Activated CD4-positive, alpha-beta T cell treated with anti-CD3 and anti-CD28 coated beads, Interleukin-2, amount 50 U/mL, for 4 hours (primary cell): ENCODE data around the gene WSB1.
"Not testable (repeated sequence)": the region's sequence is repeated elsewhere in the genome, so short reads cannot be mapped to it uniquely, and the experiment has no call there.

Experiments used
- DNase-seq, 2 experiments: peaks; one replicate each; pipeline ENCODE4 v3.0.0-alpha.2; 2020

Gene WSB1

DNA sequence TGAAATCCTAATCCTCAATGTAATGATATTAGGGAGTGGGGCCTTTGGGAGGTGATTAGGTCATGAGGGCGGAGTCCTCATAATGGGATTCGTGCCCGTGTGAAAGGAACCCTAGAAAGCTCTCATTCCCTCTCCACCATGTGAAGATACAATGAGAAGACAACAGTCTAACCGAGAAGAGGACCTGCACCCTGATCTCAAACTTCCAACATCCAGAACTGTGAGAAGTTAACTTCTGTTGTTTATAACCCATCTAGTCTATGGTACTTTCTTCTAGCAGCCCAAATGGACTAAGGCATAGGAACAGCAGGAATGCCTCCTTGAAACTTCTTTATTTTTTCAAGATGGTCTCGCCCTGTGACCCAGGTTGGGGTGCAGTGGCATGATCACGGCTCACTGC is 24.7 kb downstream of the WSB1 start:
- DNase-seq, result no peak

DNA sequence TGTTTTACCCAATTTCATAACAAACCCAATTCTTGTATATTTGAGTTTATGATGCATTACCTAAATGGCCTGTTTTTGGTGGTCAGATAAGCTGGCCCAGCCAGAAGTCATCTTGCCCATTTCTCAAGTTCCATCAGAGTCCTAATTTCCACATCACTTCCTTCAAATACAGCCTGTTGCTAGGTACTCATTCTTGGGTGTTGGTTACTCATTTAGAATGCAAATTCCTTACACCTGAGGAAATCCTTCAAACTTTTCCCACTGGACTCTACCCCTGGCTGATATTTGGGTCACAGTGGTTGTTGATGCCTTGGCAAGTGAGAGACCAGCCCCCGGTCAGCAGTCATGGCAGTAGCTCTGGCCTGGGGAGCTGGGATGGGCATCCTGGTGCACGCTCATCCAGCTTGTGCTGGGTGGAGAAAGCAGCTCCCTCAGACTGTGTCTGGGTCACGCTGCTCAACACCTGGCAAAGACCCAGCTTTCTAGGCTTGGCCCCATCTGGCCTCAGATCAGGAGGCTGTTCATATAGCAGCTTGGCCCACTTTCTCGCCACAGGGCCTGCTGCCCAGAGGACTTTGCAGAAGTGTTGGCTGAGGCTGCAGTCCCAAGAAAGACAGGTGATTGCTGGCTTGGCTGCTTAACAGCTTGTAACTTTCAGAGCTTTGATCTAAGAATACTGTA is 25.8 kb downstream of the WSB1 start:
- no peak for DNase-seq

DNA sequence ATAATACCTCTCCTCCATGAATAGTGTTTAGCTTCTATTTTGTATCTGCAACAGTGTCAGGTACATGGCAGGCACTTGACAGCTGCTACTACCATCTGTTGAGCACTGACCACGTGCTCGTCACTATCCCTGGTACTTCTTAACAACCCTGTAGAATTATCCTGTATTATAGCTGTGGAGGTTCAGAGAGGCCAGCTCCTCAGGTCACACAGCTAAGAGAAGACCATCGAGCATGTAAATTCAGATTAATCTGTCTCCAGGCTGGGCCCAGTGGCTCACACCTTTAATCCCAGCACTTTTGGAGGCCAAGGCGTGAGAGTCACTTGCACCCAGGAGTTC is 26.3 kb downstream of the WSB1 start:
- DNase-seq, result no peak

DNA sequence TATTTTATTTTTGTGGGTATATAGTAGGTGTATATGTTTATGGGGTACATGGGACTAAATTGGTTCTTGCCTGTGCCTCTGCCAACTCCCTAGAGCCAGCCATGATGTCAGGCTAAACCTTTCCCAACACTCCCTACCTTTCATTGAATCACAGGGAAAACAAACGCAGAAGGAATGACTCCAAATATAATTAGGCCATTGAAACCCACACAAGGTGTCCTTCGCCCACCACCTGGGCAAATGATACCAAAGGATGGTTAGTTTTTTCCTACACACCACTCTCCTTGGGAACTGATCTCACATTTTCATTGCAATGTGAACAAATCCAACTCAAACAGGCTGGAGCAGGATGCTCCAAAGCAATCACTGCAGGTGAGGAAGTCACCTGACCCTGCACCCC is 27.5 kb downstream of the WSB1 start:
- DNase-seq, result no peak

DNA sequence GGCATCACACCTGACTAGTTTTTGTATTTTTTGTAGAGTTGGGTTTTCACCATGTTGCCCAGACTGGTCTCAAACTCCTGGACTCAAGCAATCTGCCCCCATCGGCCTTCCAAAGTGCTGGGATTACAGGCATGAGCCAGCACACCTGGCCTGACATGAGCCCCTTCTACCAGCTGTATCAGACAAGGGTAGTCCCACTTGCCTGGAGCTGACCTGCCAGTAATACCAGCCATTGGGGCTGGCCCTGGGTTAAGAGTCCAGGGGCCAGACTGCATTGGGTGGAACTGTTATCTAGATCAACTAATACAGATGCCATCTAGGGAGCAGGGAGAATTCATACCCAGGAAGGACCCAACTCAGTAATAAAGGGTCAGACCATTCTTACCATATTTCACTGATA is 28.1 kb downstream of the WSB1 start:
- no peak for DNase-seq

DNA sequence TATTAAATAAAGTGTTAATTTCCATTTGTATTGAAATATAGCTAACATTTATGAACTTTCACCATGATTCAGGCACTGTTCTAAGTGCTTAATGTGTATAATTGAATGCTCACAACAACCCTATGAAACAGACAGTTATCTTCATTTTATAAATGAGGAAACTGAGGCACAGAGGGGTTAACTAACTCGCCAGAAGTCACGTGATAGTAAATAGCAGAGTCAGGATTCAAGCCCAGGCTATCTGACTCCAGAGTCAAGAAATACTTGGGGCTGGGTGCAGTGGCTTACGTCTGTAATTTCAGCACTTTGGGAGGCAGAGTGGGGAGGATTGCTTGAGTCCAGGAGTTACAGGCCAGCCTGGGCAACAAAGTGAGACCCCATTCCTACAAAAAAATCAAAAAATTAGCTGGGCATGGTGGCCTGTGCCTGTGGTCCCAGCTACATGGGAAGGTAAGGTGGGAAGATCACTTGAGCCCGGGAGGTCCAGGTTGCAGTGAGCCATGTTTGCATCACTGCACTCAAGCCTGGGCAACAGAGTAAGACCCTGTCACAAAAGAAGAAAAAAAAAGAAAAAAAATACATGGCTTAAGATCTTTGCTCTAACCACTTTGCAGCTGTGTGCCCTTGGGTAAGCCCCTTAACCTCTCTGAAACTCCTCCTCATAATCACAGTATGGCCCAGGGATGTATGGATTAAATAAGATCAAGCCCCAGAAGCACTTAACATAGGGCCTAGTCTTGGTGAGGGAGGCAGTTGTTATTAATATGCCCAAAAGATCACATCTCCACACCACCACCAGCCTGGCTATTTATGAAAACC is 29.0 kb downstream of the WSB1 start:
- no peak for DNase-seq

DNA sequence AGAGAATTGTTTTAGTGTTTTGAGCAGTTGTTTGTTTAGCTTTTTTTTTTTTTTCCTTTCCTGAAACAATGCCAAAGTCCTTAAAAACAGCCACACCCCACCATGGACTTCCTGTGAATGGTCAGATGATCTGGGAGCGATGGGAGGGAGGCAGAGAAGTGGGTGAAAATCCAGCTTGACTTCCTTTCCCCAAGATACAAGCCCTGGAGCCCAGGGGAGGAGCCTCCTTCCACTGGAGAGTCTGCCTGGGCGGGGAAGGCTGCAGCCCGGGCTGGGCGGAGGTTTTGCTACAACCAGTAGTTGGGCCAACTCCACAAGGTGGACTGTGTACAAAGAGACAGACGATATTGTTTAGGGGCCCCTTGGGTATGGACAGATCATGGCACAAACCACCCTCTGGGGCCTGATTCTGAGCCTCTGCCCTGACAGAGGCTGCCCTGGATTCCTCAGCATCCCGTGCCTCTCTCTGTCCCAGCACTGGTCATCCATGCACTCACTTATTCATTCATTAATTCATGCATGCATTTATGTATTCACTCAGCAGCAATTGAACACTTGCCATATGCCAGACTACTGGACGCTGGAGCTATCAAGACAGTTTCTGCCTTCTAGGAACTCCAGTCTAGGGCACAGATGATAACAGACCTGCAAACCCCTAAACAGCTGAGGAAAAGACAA is 29.8 kb downstream of the WSB1 start:
- no peak for DNase-seq

DNA sequence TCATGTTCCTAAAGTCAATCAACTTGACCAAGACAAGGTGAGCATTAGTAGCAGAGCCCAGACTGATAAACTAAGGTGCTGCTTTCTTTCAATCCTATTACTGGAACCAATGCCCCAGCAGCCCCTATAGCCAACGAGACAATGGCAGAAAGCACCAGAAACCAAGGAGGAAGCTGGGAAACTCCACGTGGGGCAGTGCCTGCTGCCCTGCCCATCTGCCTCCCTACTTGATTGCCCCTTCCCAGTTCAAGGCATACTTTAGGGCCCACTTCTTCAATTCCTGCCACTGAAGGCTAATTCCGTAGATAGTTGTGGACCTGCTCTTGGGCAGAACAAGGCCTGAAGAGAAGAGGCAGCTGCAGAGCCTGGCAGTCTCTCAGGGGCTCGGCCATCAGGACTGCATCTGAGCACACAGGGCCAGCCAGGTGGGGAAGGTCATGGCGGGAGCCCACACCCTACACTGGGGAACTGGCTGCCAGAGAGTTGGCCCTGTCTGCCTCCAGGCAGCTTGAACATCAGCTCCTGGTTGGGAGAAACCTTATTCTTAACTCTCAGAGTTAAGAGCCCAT is 30.9 kb downstream of the WSB1 start:
- no peak for DNase-seq

DNA sequence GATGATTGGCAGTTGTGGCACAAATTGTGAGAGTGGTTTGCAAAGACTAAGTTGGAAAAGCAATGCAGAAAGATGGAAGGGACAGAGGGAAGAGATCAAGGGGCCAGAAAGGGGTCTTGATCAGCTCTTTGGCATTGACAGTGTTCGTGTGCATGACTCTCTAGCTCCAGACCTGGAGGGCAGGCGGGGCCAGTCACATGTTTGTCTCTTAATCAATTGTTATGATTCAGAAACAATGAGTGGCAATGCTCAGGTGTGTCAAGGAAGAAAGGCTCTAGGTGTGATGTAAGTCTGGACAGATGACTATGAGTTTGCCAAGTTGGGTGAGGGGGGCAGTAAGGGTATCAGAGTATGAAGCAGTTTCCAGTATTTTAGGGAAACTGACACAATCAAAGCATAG is 32.1 kb downstream of the WSB1 start:
- DNase-seq, result no peak

DNA sequence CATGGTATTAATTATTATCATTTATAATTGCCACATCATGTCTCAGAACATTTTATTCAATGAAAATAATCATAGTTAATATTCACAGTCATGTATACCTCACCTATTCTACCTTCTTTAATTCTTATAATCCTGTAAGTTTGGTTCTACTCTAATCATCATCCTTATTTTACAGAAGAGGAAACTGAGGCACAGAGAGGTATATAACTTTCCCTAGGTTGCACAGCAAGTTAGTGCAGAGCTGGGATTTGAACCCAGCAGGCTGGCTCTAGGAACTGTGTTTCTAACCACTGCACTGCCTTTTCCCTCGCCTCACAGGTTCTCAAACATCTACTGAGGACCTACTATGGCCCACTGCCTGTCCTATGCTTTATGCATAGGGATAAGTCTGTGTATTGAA is 32.7 kb downstream of the WSB1 start:
- DNase-seq, result no peak

DNA sequence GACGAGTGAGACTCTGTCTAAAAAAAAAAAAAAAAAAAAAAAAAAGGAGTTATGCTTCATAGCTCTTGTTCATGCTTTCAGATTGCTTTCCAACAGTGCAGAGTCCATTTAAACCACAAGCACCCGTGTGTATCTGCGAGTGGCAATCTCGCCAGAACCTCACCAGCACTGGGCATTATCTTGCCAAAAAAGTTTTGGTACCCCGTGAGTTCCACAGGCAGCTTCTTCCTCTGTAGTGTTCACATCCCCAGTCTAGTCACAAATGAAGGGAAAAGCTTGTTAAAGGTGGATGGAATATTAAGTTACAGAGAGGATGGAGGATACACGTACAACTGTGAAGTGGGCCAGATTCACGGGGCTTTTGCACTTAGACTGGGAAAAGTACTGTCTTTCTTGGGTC is 33.5 kb downstream of the WSB1 start:
- no peak for DNase-seq

DNA sequence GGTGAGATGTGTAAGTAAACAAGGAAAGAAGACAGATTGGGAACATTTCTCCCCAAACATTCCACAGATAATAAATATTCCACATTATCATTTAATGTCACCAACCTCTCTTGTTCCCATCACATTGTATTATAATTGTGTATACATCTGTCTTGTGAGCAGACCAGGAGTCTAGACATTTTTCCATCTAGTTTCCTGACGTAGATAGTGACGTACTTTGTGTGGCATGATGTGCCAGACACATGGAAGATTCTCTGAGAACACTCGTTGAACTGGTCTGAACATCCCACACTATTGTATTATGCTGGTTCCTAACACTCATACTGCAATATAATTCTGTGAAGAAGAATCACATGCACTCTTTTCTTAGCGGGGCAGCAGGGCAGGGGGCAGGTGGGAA is 34.0 kb downstream of the WSB1 start:
- DNase-seq, result no peak

DNA sequence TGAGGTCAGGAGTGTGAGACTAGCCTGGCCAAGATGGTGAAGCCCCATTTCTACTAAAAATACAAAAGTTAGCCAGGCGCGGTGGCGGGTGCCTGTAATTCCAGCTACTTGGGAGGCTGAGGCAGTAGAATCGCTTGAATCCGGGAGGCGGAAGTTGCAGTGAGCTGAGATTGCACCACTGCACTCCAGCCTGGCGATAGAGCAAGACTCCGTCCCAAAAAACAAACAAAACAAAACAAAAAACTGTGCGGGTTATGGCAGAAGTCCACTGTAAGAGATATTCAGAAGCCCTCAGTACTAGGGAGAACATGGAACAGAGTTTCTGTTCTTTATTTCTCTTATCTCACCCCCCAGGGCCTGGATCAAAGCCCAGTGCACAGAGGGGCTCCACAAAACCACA is 34.8 kb downstream of the WSB1 start:
- DNase-seq, result not testable (repeated sequence)

DNA sequence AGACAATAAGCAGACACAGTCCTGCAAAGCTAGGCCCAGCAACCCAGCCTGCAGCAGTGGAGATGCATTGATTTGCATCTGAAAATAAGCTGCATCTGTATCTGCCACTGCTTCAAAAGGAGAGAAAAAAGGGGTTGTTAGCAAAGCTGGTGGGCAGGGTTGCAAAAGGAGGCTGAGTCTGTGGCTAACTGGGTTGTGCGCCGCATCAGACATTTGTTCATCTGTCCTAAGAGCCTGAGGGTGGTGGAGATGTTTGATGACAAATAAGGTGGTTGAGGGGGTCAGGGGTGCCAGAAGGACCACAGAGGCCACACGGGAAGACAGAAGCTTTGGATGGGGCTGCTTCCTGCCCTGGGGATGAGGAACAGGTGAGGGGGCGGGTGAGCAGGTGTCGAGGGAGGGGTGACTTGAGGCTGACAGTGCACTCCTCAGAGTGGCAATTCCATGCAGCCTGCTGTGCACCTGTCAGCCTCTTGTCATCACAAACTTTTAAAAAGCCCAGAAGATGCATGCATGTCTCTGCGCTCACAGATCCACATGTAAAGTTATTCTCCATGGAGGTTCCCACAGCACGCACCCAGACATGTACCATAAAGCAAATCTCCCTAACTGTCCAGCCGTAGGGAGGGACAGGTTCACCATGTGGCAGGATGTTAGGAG is 35.4 kb downstream of the WSB1 start:
- DNase-seq, result no peak

DNA sequence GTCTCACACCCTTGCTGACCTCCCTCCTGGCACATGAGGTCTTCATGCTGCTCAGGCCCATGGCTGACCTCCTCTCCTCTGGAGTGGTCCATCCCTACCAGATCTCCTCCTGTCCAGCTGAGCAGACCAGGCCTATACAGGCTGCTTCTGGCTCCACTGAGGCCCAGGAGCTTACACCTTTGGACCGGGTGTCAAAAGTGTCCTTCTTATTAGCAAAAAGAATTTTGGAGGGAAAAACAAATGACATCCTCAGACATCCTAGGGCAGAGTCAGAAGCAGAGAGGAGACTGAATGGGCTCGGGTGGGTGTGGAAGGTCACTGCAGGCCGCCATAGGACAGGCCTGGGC is 38.1 kb downstream of the WSB1 start:
- no peak for DNase-seq

DNA sequence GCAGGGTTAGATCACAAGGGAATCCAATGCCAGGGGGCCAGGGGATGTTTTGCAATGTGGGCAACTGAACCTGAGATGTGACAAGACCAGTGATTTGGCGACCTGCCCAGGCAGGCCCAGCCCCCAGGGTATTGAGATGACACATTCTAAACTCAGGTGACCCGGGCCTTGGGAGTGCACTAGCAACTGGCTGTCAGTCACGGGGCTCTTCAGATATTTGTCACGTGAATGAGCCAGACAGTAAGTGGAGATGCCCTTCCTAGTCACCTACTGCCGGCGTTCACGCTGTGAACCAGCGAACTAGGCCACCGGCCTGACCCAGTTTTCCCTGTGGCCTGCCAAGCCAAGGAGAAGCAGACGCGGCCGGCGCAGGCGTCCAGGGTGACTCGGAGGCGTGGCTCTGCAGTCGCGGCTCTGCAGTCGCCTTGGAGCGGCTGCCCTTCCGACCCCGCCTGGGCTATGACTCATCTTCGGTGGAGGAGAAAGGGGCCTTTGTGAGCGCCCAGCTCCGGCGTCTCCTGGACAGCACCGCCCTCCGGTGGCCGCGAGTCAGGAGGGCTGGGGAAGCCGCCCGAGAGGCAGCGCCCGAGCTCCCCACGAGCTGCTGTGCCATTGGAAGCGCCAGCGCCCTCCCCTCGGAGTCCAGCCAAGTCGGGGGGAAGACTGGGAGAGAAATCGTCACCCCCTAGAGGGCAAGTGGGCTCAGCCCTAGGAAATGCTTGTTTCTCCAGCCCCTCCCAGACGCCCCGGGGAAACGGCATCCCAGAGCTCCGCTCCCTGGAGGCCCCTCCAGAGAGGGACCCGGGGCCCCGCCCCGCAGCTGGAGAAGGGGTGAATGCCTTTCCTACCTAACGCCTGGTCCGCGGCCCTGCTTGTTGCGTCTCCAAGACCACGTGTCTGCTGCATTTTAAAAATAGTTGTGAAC is 38.8 kb downstream of the WSB1 start:
- peak; percentile 84 to 86 for DNase-seq

DNA sequence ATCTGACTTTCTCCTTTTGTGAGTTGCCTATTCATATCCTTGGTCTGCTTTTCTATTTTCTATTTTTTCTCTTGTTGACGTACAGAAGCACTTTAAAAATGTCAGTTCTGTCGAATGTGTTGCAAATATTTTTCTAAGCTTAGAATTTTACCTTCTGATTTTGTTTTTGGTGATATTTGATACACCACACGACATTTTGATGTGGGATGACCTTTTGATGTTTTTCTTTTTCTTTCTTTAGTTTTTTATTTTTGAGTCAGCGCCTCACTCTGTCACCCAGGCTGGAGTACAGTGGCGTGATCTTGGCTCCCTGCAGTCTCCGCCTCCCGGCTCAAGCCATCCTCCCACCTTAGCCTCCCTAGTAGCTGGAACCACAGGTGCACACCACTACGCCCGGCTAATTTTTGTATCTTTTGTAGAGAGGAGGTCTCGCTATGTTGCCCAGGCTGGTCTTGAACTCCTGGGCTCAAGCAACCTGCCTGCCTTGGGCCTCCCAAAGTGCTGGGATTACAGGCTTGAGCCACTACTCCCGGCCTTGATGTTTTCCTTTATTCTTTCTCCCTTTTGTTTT is 39.6 kb downstream of the WSB1 start:
- no peak for DNase-seq

DNA sequence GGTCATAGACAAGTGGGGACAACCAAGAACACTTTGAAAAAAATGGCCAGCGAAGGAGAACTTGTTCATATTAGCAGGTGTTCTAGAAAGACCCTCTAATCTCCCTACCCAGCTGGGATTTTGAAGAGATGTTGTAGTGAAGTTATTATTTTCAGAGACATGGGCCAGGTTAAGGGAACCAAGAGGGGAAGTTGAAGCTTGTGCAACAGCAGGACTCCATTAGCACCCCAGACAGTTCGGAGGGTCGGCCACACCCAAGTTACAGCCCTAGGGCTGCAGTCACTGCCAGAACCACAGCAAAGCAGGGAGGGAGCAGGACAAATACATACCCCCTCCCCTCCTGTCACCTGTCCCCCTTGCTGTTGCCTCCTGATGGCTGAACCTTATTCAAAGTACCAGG is 42.3 kb downstream of the WSB1 start:
- no peak for DNase-seq

DNA sequence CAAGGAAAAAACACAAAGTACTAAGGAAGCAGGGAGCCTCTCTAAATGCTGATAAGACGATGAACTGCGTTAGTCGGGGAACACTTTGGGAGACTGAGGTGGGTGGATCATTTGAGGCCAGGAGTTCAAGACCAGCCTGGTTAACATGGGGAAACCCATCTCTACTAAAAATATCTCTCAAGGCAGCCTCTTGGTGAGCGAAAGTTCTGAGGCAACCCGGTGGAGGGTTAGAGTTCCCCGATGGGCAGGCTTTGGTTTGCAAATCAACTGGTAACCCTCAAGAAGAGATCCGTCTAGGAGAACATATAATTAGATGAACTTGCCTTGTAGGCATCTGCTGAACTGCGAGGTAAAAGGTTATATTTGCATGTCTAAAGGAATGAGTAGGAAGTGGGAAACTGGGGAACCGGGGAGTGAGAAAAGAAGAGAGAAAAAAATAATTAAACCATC is 44.6 kb downstream of the WSB1 start:
- DNase-seq, result no peak

DNA sequence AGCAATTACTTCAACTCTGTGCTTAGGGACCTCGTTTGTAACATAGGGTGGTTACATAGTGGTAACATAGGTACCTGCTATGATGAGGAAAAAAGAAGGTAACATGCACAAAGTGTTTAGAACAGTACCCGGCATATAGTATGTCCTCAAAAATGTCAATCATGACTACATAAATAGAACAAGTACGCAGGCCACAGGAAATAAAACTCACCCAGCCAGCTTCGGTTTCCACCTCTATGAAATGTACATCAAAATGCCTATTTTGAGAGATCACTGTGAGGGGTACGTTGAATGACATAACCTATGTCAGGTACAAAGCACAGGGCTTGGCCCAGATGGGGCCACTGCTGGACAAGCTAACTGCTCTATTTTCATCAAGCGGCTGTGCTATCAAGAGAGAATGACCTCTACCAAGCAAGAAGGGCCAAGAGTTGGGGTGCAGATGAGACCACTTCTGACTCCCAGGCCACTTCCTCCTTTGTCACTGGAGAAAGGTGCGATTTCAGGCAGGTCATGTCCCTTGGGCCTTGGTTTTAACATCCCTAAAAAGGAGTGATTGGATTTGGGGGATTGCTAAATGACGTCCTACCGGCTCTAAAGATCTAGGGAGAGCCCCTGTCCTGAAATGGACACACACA is 45.4 kb downstream of the WSB1 start:
- DNase-seq, result no peak

DNA sequence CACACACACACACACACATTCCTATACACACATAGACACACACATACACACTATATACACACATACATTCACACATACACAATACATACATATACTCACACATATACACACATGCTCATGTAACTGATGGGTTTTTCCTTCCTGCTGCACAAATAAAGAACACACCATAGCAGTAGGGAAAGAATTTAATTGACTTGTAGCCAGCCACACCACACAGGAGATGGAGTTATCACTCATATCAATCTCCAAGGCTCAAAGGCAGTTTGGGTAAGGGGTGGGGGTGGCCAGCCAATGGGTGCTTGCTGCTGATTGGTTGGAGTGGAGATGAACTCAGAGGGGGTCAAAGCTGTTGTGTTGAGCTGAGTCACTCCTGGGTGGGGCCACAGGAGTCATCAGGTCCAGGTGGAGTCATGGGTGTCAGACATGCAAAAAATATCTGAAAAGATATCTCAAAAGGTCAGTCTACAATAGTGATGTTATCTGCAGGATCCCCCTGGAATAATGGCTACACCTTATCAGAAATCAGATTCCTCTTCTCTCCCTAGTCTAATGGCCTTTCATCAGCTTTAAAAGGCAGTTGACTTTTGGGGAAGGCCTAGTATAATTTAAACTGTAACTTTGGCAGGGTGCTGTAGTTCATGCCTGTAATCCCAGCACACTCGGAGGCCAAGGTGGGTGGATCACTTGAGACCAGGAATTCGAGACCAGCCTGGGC is 46.1 kb downstream of the WSB1 start:
- peak; percentile 19 to 34 for DNase-seq
